HS-27A (cell line): ENCODE measurements around the gene MROH9.

Experiments used
- DNase-seq: peaks from one replicate; pipeline ENCODE4 v3.0.0-alpha.2; 2012; ENCODE audit warnings: low read depth, missing footprints

MROH9 gene

GRCh38 chr1:171084091-171084490 lies 148.8 kb downstream of the MROH9 start:
- DNase-seq: no peak

- no peak for DNase-seq
Observed at GRCh38 chr1:171084870-171085269, 149.5 kb downstream of the MROH9 start.

- no peak for DNase-seq
Observed at GRCh38 chr1:171087896-171088295, 152.6 kb downstream of the MROH9 start.

- DNase-seq: no peak
Observed at GRCh38 chr1:171090604-171091003, 155.3 kb downstream of the MROH9 start, which contains the start of gene FMO3. Gene FMO3, plus strand, starts transcription at chr1:171090905. Its CDS starts 1,754 bp downstream, at chr1:171092659.

GRCh38 chr1:171103862-171104261 lies 168.5 kb downstream of the MROH9 start:
- DNase-seq: no peak

GRCh38 chr1:171107262-171107940 lies 172.1 kb downstream of the MROH9 start:
- DNase-seq: no peak

GRCh38 chr1:171107969-171108368 lies 172.6 kb downstream of the MROH9 start:
- no peak for DNase-seq

GRCh38 chr1:171109966-171110365 lies 174.6 kb downstream of the MROH9 start:
- DNase-seq: no peak

GRCh38 chr1:171110621-171111326 lies 175.4 kb downstream of the MROH9 start:
- DNase-seq: no peak

- DNase-seq: no peak
Observed at GRCh38 chr1:171112119-171112518, 176.8 kb downstream of the MROH9 start.

GRCh38 chr1:171113382-171113781 lies 178.0 kb downstream of the MROH9 start:
- DNase-seq: no peak
